Epithelial cell of proximal tubule (primary cell): Measurements from ENCODE around the gene NDUFAF8. TPM values are rescaled to one million over a fixed set of nuclear protein-coding genes. Genes with fewer than 3 reads are reported as not detected.

ENCODE experiments used
- DNase-seq: peaks from one replicate; pipeline ENCODE4 v3.0.0-alpha.2; 2011; ENCODE audit warnings: low read depth
- H3K4me3 ChIP-seq: 2 replicates; pipeline ENCODE4 v1.5.1; 2011; ENCODE audit warnings: low read depth, mild to moderate bottlenecking, low read length
- CTCF ChIP-seq: conservative IDR thresholded peaks from 2 replicates; pipeline ENCODE4 v1.5.1; 2012; ENCODE audit warnings: low read depth, mild to moderate bottlenecking, low read length
- total RNA-seq: library from RNA; depleted of rRNA; stranded (reverse); fragments of >200 nt; gene quantifications from 2 replicates; pipeline ENCODE4 v1.2.3, GENCODE V29; 2015

Gene NDUFAF8
- total RNA-seq, 1 donor from 2014 or later = 51.9 TPM

GRCh38 chr17:81241203-81241602, 2.1 kb downstream of the NDUFAF8 start:
- no peak for DNase-seq
- no peak overlapping the region for H3K4me3 ChIP-seq
- no peak for TF ChIP-seq CTCF

- no peak for DNase-seq
- peak; percentile 73 for TF ChIP-seq CTCF
- no peak overlapping the region for H3K4me3 ChIP-seq
These were observed 2.7 kb downstream of the NDUFAF8 start for GRCh38 chr17:81241648-81242420.

GRCh38 chr17:81242421-81243332, 3.6 kb downstream of the NDUFAF8 start:
- H3K4me3 ChIP-seq = no peak overlapping the region
- DNase-seq = no peak
- TF ChIP-seq CTCF = no peak

GRCh38 chr17:81243333-81243664, 4.2 kb downstream of the NDUFAF8 start:
- no peak overlapping the region for H3K4me3 ChIP-seq
- no peak for TF ChIP-seq CTCF
- DNase-seq = no peak

- H3K4me3 ChIP-seq = no peak overlapping the region
- TF ChIP-seq CTCF = no peak
- no peak for DNase-seq
These were observed 5.4 kb downstream of the NDUFAF8 start for GRCh38 chr17:81244358-81245023.

- no peak overlapping the region for H3K4me3 ChIP-seq
- DNase-seq = peak; percentile 57
- no peak for TF ChIP-seq CTCF
These were observed 6.0 kb downstream of the NDUFAF8 start for GRCh38 chr17:81245024-81245664.
